Naive thymus-derived CD8-positive, alpha-beta T cell (primary cell): Measurements from ENCODE around the gene PRELID1. TPM values are rescaled to one million over a fixed set of nuclear protein-coding genes. Genes with fewer than 3 reads are reported as not detected.
"Not testable (repeated sequence)": the region's sequence is repeated elsewhere in the genome, so short reads cannot be mapped to it uniquely, and the experiment has no call there.

ENCODE experiments used
- ATAC-seq, 2 donors: fragments of 150-1000 bp; cut with Tn5 transposase in 1 of 2; sonication (Bioruptor Pico), chemical (Tn5 transposase) in 1 of 2; 1 replicate in 1 of 2; 2 replicates in 1 of 2; pipeline ENCODE4 v1.10.0; 2021; ENCODE audit warnings: mild to moderate bottlenecking in 2 of 2, moderate library complexity in 2 of 2
- POLR2A ChIA-PET: fragments of 350-600 bp; sonication (Branson Sonifier 250); formaldehyde crosslinking; loops from one replicate; lab custom pipeline; 2021; ENCODE audit warnings: antibody characterized with exemption; lab: Charles Lee
- DNase-seq, 10 donors: peaks; one replicate each; pipeline versions ENCODE4 v3.0.0 to v3.0.0-alpha.2; 2020 to 2022
- H3K27ac Mint-ChIP-seq, 10 donors: one replicate each; pipeline ENCODE4 v1.8.0; 2020 to 2022; ENCODE audit warnings: mild to moderate bottlenecking in 10 of 10, mixed read lengths in 10 of 10, moderate library complexity in 4 of 10, inconsistent platforms in 1 of 10
- H3K27me3 Mint-ChIP-seq, 5 donors: one replicate each; pipeline ENCODE4 v1.8.0; 2021 to 2022; ENCODE audit warnings: mixed read lengths in 5 of 5
- H3K36me3 Mint-ChIP-seq, 3 donors: one replicate each; pipeline ENCODE4 v1.8.0; 2020 to 2022; ENCODE audit warnings: mixed read lengths in 3 of 3, mild to moderate bottlenecking in 2 of 3, inconsistent platforms in 1 of 3
- H3K4me1 Mint-ChIP-seq, 4 donors: one replicate each; pipeline ENCODE4 v1.8.0; 2021 to 2022; ENCODE audit warnings: mixed read lengths in 4 of 4
- H3K4me3 Mint-ChIP-seq, 10 donors: one replicate each; pipeline ENCODE4 v1.8.0; 2020 to 2022; ENCODE audit warnings: mild to moderate bottlenecking in 10 of 10, mixed read lengths in 10 of 10, moderate library complexity in 6 of 10, inconsistent platforms in 1 of 10
- H3K9me3 Mint-ChIP-seq, 9 donors: one replicate each; pipeline ENCODE4 v1.8.0; 2020 to 2022; ENCODE audit warnings: mixed read lengths in 9 of 9, mild to moderate bottlenecking in 3 of 9, inconsistent platforms in 1 of 9, moderate library complexity in 1 of 9
- polyA plus RNA-seq, 3 donors: library from polyadenylated mRNA; unstranded; fragments of 300-500 nt; fragmentation: Illumina TruSeq; gene quantifications; one replicate each; pipeline ENCODE4 v1.2.3, GENCODE V29; 2021
- total RNA-seq, 8 experiments: library from RNA in 2 of 8; stranded (reverse) in 2 of 8; gene quantifications; one replicate each; pipeline ENCODE4 v1.2.3 and lab custom pipeline; 2021 to 2026

Gene PRELID1
- total and polyA plus RNA-seq, 5 experiments from 2014 or later, result 54.2 to 204 (median 163) TPM

- DNase-seq (no peak), ATAC-seq (no peak)
- Mint-ChIP-seq H3K27ac (peak overlapping the region in 1 of 10 donors; percentile 40), H3K27me3 (no peaks in the 10 kb centered on the region), H3K36me3 (peaks cover 0 to 75% (median 10%) of the 10 kb centered on the region in 3 donors), H3K4me1 (peaks cover 6 to 42% (median 18%) of the 10 kb centered on the region in 4 donors), H3K9me3 (no peaks in the 10 kb centered on the region), H3K4me3 (peak overlapping the region in 1 of 10 donors; percentile 24)
- POLR2A ChIA-PET, result interaction anchor here (0.6 kb wide), 2 partner anchors 30 to 122 kb away, joined by 3 read pairs; partner anchors contain the start of genes PRELID1 and RAB24
These were observed 29.3 kb downstream of the PRELID1 start for GRCh38 chr5:177332896-177333260.

GRCh38 chr5:177333420-177334154 lies 30.0 kb downstream of the PRELID1 start:
- Mint-ChIP-seq H3K27me3 (no peaks in the 10 kb centered on the region), H3K4me1 (peaks cover 6 to 39% (median 19%) of the 10 kb centered on the region in 4 donors), H3K4me3 (no peak overlapping the region), H3K36me3 (peaks cover 0 to 75% (median 10%) of the 10 kb centered on the region in 3 donors), H3K9me3 (no peaks in the 10 kb centered on the region), H3K27ac (peak overlapping the region in 4 of 10 donors; percentile 41 to 84 (median 70))
- ATAC-seq, result no peak
- DNase-seq, result no peak
- POLR2A ChIA-PET, result interaction anchor here (0.6 kb wide), 1 partner anchor 30 kb away, joined by 3 read pairs; the partner anchor contains the start of genes PRELID1 and RAB24

GRCh38 chr5:177334155-177334551 lies 30.6 kb downstream of the PRELID1 start:
- H3K27me3 Mint-ChIP-seq, result no peaks in the 10 kb centered on the region
- peaks cover 6 to 43% (median 21%) of the 10 kb centered on the region in 4 donors for H3K4me1 Mint-ChIP-seq
- H3K36me3 Mint-ChIP-seq, result peaks cover 0 to 76% (median 10%) of the 10 kb centered on the region in 3 donors
- POLR2A ChIA-PET, result interaction anchor here (0.5 kb wide), 1 partner anchor 19 kb away, joined by 7 read pairs; no protein-coding TSS in a partner anchor
- DNase-seq, result no peak
- peak overlapping the region in 2 of 10 donors; percentile 41 to 84 for H3K27ac Mint-ChIP-seq
- no peak overlapping the region for H3K4me3 Mint-ChIP-seq
- no peaks in the 10 kb centered on the region for H3K9me3 Mint-ChIP-seq
- ATAC-seq, result no peak

GRCh38 chr5:177334781-177335700 lies 31.4 kb downstream of the PRELID1 start:
- Mint-ChIP-seq H3K36me3 (peaks cover 5 to 79% (median 17%) of the 10 kb centered on the region in 3 donors), H3K9me3 (peaks cover 0 to 4% (median 0%) of the 10 kb centered on the region in 9 donors), H3K27ac (peak overlapping the region in 1 of 10 donors; percentile 43), H3K4me3 (no peak overlapping the region), H3K27me3 (no peaks in the 10 kb centered on the region), H3K4me1 (peaks cover 6 to 45% (median 27%) of the 10 kb centered on the region in 4 donors)
- DNase-seq (no peak), ATAC-seq (no peak)
- POLR2A ChIA-PET, result interaction anchor here (0.5 to 0.8 kb wide), 2 partner anchors 14 to 18 kb away, joined by 3 to 7 read pairs; no protein-coding TSS in a partner anchor

GRCh38 chr5:177335701-177336065 lies 32.1 kb downstream of the PRELID1 start:
- no peak overlapping the region for H3K4me3 Mint-ChIP-seq
- POLR2A ChIA-PET, result interaction anchor here (0.8 kb wide), 1 partner anchor 14 kb away, joined by 3 read pairs; no protein-coding TSS in a partner anchor
- peaks cover 0 to 4% (median 0%) of the 10 kb centered on the region in 9 donors for H3K9me3 Mint-ChIP-seq
- DNase-seq, result no peak
- peak overlapping the region in 1 of 10 donors; percentile 43 for H3K27ac Mint-ChIP-seq
- no peaks in the 10 kb centered on the region for H3K27me3 Mint-ChIP-seq
- H3K36me3 Mint-ChIP-seq, result peaks cover 6 to 76% (median 19%) of the 10 kb centered on the region in 3 donors
- H3K4me1 Mint-ChIP-seq, result peaks cover 6 to 39% (median 28%) of the 10 kb centered on the region in 4 donors
- ATAC-seq, result no peak

- Mint-ChIP-seq H3K4me3 (peak overlapping the region in 1 of 10 donors; percentile 14), H3K9me3 (peaks cover 0 to 4% (median 0%) of the 10 kb centered on the region in 9 donors), H3K27ac (peak overlapping the region in 1 of 10 donors; percentile 52), H3K36me3 (peaks cover 6 to 76% (median 19%) of the 10 kb centered on the region in 3 donors), H3K27me3 (no peaks in the 10 kb centered on the region), H3K4me1 (peaks cover 6 to 35% (median 28%) of the 10 kb centered on the region in 4 donors)
- POLR2A ChIA-PET, result interaction anchor here (0.8 kb wide), 1 partner anchor 13 kb away, joined by 3 read pairs; no protein-coding TSS in a partner anchor
- peak in 1 of 10 donors; percentile 19 for DNase-seq
- ATAC-seq, result peak; percentile 68 to 73
These were observed 32.5 kb downstream of the PRELID1 start for GRCh38 chr5:177336112-177336511.

- ATAC-seq (no peak), DNase-seq (no peak)
- H3K4me3 Mint-ChIP-seq, result peak overlapping the region in 1 of 10 donors; percentile 14
- peak overlapping the region in 1 of 10 donors; percentile 52 for H3K27ac Mint-ChIP-seq
- H3K9me3 Mint-ChIP-seq, result peaks cover 0 to 4% (median 0%) of the 10 kb centered on the region in 9 donors
- no peaks in the 10 kb centered on the region for H3K27me3 Mint-ChIP-seq
- peaks cover 7 to 32% (median 26%) of the 10 kb centered on the region in 4 donors for H3K4me1 Mint-ChIP-seq
- POLR2A ChIA-PET, result no interaction called here
- peaks cover 6 to 79% (median 25%) of the 10 kb centered on the region in 3 donors for H3K36me3 Mint-ChIP-seq
These were observed 33.2 kb downstream of the PRELID1 start for GRCh38 chr5:177336603-177337494.

GRCh38 chr5:177338251-177339106 lies 34.9 kb downstream of the PRELID1 start:
- peaks cover 6 to 78% (median 23%) of the 10 kb centered on the region in 3 donors for H3K36me3 Mint-ChIP-seq
- no peaks in the 10 kb centered on the region for H3K27me3 Mint-ChIP-seq
- POLR2A ChIA-PET, result interaction anchor here (0.9 to 1.6 kb wide), 2 partner anchors 12 to 28 kb away, joined by 3 to 4 read pairs; no protein-coding TSS in a partner anchor
- peak overlapping the region in 2 of 10 donors; percentile 84 to 89 for H3K27ac Mint-ChIP-seq
- no peak for ATAC-seq
- H3K4me1 Mint-ChIP-seq, result peaks cover 6 to 35% (median 25%) of the 10 kb centered on the region in 4 donors
- peak overlapping the region in 1 of 10 donors; percentile 4 for H3K4me3 Mint-ChIP-seq
- H3K9me3 Mint-ChIP-seq, result peaks cover 0 to 4% (median 0%) of the 10 kb centered on the region in 9 donors
- no peak for DNase-seq

- no peaks in the 10 kb centered on the region for H3K27me3 Mint-ChIP-seq
- POLR2A ChIA-PET, result interaction anchor here (0.6 to 1.6 kb wide), 2 partner anchors 11 to 17 kb away, joined by 3 to 4 read pairs; no protein-coding TSS in a partner anchor
- H3K4me3 Mint-ChIP-seq, result peak overlapping the region in 1 of 10 donors; percentile 4
- H3K27ac Mint-ChIP-seq, result peak overlapping the region in 2 of 10 donors; percentile 84 to 89
- H3K4me1 Mint-ChIP-seq, result peaks cover 8 to 39% (median 23%) of the 10 kb centered on the region in 4 donors
- ATAC-seq, result no peak
- peaks cover 0 to 4% (median 0%) of the 10 kb centered on the region in 9 donors for H3K9me3 Mint-ChIP-seq
- peaks cover 6 to 76% (median 18%) of the 10 kb centered on the region in 3 donors for H3K36me3 Mint-ChIP-seq
- no peak for DNase-seq
These were observed 35.6 kb downstream of the PRELID1 start for GRCh38 chr5:177339107-177339638.

- H3K27ac Mint-ChIP-seq, POLR2A ChIA-PET, H3K9me3 Mint-ChIP-seq, DNase-seq, ATAC-seq, H3K27me3 Mint-ChIP-seq, H3K4me3 Mint-ChIP-seq: not testable (repeated sequence)
- H3K36me3 Mint-ChIP-seq, result peaks cover 6 to 76% (median 17%) of the 10 kb centered on the region in 3 donors
- H3K4me1 Mint-ChIP-seq, result peaks cover 10 to 55% (median 36%) of the 10 kb centered on the region in 4 donors
These were observed 39.4 kb downstream of the PRELID1 start for GRCh38 chr5:177343000-177343399.
